ENCODE results near the gene PKDREJ. TPM values are rescaled to one million over a fixed set of nuclear protein-coding genes. Genes with fewer than 3 reads are reported as not detected.

The PKDREJ gene
- total RNA-seq, 4 donors from 2014 or later: 0.11 to 0.19 TPM; not detected in 2

DNA sequence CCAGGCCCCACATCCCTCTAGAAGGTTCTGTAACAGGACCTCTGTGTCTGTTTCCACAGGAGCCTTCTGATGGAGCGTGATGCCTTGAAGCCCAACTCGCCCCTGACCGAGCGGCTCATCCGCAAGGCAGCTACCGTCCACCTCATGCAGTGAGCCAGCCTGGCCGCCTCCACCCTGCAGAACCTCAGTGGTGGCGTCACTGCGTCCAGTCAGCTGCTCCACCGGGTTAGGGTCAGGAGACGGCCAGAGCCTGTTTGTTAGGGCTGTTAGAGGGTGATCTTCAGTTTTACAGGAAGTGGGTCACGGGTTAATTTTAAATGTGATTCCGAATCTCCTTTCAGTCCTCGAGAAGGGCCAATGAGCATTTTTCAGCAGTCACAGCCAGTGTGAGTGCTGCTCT lies 29.6 kb upstream of the PKDREJ start:
- TF ChIP-seq CTCF (IDR thresholded peaks at IDR 0.05) (no peak), POLR2A (IDR thresholded peaks at IDR 0.05) (no peak)
- DNase-seq: no peak
- H3K4me1 ChIP-seq: peaks cover 16 to 38% (median 18%) of the 10 kb centered on the region in 3 donors
- peaks cover 4 to 58% (median 8%) of the 10 kb centered on the region in 3 donors for H3K36me3 ChIP-seq
- H3K27me3 ChIP-seq: no peaks in the 10 kb centered on the region
- WGBS, 2 donors: 91 to 94% methylated on average over 4 to 8 of the region's 14 CpGs
- intact Hi-C loops (cut with DNase I): no loop called here
- peak overlapping the region in 2 of 4 donors; percentile 39 to 49 for H3K27ac ChIP-seq
- no peak overlapping the region for H3K4me3 ChIP-seq
- H3K9me3 ChIP-seq: peaks cover 0 to 7% (median 0%) of the 10 kb centered on the region in 3 donors

GRCh38 chr22:46292173-46292572 lies 29.0 kb upstream of the PKDREJ start:
- intact Hi-C loops (cut with DNase I): no loop called here
- 67 to 86% methylated on average over 3 of the region's 3 CpGs for WGBS, 2 donors
- no peak for TF ChIP-seq POLR2A (IDR thresholded peaks at IDR 0.05)
- TF ChIP-seq CTCF (IDR thresholded peaks at IDR 0.05): no peak
- peak overlapping the region in 1 of 4 donors; percentile 49 for H3K27ac ChIP-seq
- peaks cover 0 to 7% (median 0%) of the 10 kb centered on the region in 3 donors for H3K9me3 ChIP-seq
- peaks cover 4 to 63% (median 8%) of the 10 kb centered on the region in 3 donors for H3K36me3 ChIP-seq
- H3K4me3 ChIP-seq: no peak overlapping the region
- peaks cover 14 to 38% (median 20%) of the 10 kb centered on the region in 3 donors for H3K4me1 ChIP-seq
- DNase-seq: no peak
- H3K27me3 ChIP-seq: no peaks in the 10 kb centered on the region

DNA sequence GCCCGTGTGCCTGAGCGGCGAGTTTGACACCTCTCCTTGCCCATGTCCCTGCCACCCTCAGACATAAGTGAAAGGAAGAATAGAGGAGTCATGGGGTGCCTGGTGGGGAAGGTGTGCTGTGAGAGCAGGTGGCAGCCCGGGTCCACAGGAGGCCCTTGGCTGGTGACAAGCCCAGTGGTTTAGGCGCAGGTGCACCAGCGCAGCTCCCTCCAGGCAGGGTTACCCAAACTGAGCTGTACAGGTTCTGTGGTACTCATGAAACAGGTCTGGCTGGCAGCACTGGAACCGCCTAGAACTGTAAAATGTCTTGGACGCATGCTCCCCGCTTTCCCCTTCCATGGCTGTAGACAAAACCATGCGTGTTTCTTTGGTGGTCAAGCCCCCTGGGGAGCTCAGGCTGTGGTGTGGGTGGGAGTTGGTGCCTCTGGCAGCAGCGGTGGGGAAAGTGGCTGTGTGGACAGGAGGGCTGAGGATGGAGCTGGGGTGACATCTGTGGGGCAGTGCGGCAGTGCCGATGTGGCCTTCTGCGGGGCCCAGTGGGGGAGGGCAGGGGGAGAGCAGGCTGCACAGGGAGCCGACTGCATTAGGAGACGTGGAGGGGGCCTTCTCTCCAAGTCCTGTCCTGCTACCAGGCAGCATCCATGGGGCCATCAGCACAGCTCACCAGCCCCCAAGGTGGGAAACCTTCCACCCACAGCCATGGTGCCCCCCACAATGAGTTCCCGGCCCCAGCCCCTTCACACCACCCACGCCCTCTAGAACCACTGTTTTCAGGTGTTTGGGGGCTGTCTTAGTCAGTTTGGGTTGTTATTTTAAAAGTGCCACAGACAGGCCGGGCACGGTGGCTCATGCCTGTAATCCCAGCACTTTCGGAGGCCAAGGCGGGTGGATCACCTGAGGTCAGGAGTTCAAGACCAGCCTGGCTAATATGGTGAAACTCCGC lies 28.0 kb upstream of the PKDREJ start:
- peaks cover 4 to 74% (median 8%) of the 10 kb centered on the region in 3 donors for H3K36me3 ChIP-seq
- H3K4me3 ChIP-seq: no peak overlapping the region
- peaks cover 0 to 7% (median 0%) of the 10 kb centered on the region in 3 donors for H3K9me3 ChIP-seq
- no peak for DNase-seq
- peaks cover 8 to 31% (median 16%) of the 10 kb centered on the region in 3 donors for H3K4me1 ChIP-seq
- no peak overlapping the region for H3K27ac ChIP-seq
- WGBS, 2 donors: 91 to 93% methylated on average over 10 of the region's 23 CpGs
- intact Hi-C loops (cut with DNase I): no loop called here
- H3K27me3 ChIP-seq: no peaks in the 10 kb centered on the region
- TF ChIP-seq POLR2A (IDR thresholded peaks at IDR 0.05) (no peak), CTCF (IDR thresholded peaks at IDR 0.05) (no peak)

GRCh38 chr22:46290121-46290842 lies 27.1 kb upstream of the PKDREJ start:
- no peak overlapping the region for H3K27ac ChIP-seq
- H3K4me3 ChIP-seq: no peak overlapping the region
- peaks cover 0 to 7% (median 0%) of the 10 kb centered on the region in 3 donors for H3K9me3 ChIP-seq
- peaks cover 0 to 22% (median 10%) of the 10 kb centered on the region in 3 donors for H3K4me1 ChIP-seq
- no peak for DNase-seq
- H3K36me3 ChIP-seq: peaks cover 4 to 82% (median 8%) of the 10 kb centered on the region in 3 donors
- intact Hi-C loops (cut with DNase I): no loop called here
- TF ChIP-seq POLR2A (IDR thresholded peaks at IDR 0.05) (no peak), CTCF (IDR thresholded peaks at IDR 0.05) (no peak)
- no peaks in the 10 kb centered on the region for H3K27me3 ChIP-seq
- WGBS, 2 donors: 81 to 87% methylated on average over 11 of the region's 17 CpGs
